AG04450 (cell line): ENCODE results near the gene NINJ1. TPM values are rescaled to one million over a fixed set of nuclear protein-coding genes. Genes with fewer than 3 reads are reported as not detected.
"Not testable (repeated sequence)": the region's sequence is repeated elsewhere in the genome, so short reads cannot be mapped to it uniquely, and the experiment has no call there.

Source experiments
- CTCF ChIA-PET: fragments of 300-600, 350-600 bp; formaldehyde crosslinking; extraction: SDS; loops from one replicate; lab custom pipeline; 2022; ENCODE audit warnings: antibody characterized with exemption, inconsistent platforms; lab: Charles Lee
- POLR2A ChIA-PET: fragments of 350-600 bp; formaldehyde crosslinking; extraction: SDS; loops from one replicate; lab custom pipeline; 2021; ENCODE audit warnings: antibody characterized with exemption, inconsistent platforms; lab: Yijun Ruan, JAX
- DNase-seq: peaks from one replicate; pipeline ENCODE4 v3.0.0-alpha.2; 2011; ENCODE audit warnings: low read depth, low spot score
- H3K27ac ChIP-seq: one replicate; pipeline ENCODE4 v1.5.1; 2012; ENCODE audit warnings: low read depth, low read length, control low read depth
- H3K27me3 ChIP-seq: one replicate; pipeline ENCODE4 v1.6.0; 2012; ENCODE audit warnings: low read length; ENCODE audit not compliant: control insufficient read depth, insufficient read depth
- H3K4me3 ChIP-seq: 2 replicates; pipeline ENCODE4 v1.5.1; 2011; ENCODE audit warnings: mild to moderate bottlenecking, low read depth, low read length, control low read depth
- H3K9me3 ChIP-seq: 2 replicates; pipeline ENCODE4 v1.5.1; 2012; ENCODE audit warnings: low read length; ENCODE audit not compliant: control insufficient read depth, insufficient read depth
- CTCF ChIP-seq: IDR thresholded peaks from 2 replicates; pipeline ENCODE4 v1.5.1; 2011; ENCODE audit warnings: low read depth, low read length, control low read depth, inconsistent platforms
- polyA plus RNA-seq: library from polyadenylated mRNA; depleted of rRNA; stranded (reverse); fragments of >200 nt; gene quantifications from 2 replicates; pipeline ENCODE4 v1.2.3, GENCODE V29; 2011

The NINJ1 gene
- polyA plus RNA-seq, 1 experiment = 26.8 TPM

- TF ChIP-seq CTCF = no peak
- no peak overlapping the region for H3K4me3 ChIP-seq
- ChIA-PET CTCF (interaction anchor here (0.6 to 3.5 kb wide), 36 partner anchors 10 to 929 kb away, joined by 3 to 53 read pairs (median 4); no protein-coding TSS in a partner anchor), POLR2A (no interaction called here)
- H3K9me3 ChIP-seq = no peaks in the 10 kb centered on the region
- DNase-seq = no peak
- H3K27me3 ChIP-seq = no peaks in the 10 kb centered on the region
- no peak overlapping the region for H3K27ac ChIP-seq
Measured at GRCh38 chr9:93108291-93109041, 25.6 kb downstream of the NINJ1 start.

DNA sequence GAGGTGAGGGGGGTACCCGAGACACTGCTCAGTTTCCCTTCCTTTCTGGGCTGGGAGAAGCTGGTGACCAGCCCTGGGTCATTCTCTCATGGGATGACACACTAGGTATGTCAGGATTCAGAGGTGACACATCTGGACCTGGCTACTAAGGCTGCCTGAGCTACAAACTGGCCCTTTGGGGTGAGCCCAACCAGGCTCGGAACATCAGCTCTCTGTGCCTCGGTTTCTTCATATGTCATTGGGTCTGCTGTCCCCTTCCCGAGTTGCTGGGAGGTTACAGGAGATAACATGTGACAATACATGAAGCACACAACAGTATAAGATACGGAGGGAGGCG is 26.3 kb downstream of the NINJ1 start:
- H3K27ac ChIP-seq = no peak overlapping the region
- no peak for TF ChIP-seq CTCF
- no peaks in the 10 kb centered on the region for H3K9me3 ChIP-seq
- H3K27me3 ChIP-seq = no peaks in the 10 kb centered on the region
- CTCF ChIA-PET = interaction anchor here (0.8 to 3.5 kb wide), 4 partner anchors 11 to 195 kb away, joined by 3 to 53 read pairs (median 6); no protein-coding TSS in a partner anchor
- H3K4me3 ChIP-seq = no peak overlapping the region
- POLR2A ChIA-PET = no interaction called here
- no peak for DNase-seq

- no peak for DNase-seq
- no peak overlapping the region for H3K4me3 ChIP-seq
- H3K27me3 ChIP-seq = no peaks in the 10 kb centered on the region
- ChIA-PET POLR2A (no interaction called here), CTCF (interaction anchor here (0.8 to 3.5 kb wide), 10 partner anchors 9 to 357 kb away, joined by 3 to 53 read pairs (median 4); no protein-coding TSS in a partner anchor)
- no peaks in the 10 kb centered on the region for H3K9me3 ChIP-seq
- no peak overlapping the region for H3K27ac ChIP-seq
- TF ChIP-seq CTCF = no peak
Measured at GRCh38 chr9:93107151-93107824, 26.8 kb downstream of the NINJ1 start.

GRCh38 chr9:93105620-93106019 is 28.4 kb downstream of the NINJ1 start:
- TF ChIP-seq CTCF = no peak
- H3K4me3 ChIP-seq = no peak overlapping the region
- DNase-seq = no peak
- POLR2A ChIA-PET = interaction anchor here (0.7 kb wide), 1 partner anchor 262 kb away, joined by 3 read pairs; no protein-coding TSS in a partner anchor
- no peak overlapping the region for H3K27ac ChIP-seq
- H3K27me3 ChIP-seq = no peaks in the 10 kb centered on the region
- CTCF ChIA-PET = interaction anchor here (0.7 to 2.4 kb wide), 4 partner anchors 102 to 461 kb away, joined by 3 to 12 read pairs (median 4); no protein-coding TSS in a partner anchor
- H3K9me3 ChIP-seq = peaks cover 4% of the 10 kb centered on the region; the same call in 1 of the 2 replicates

DNA sequence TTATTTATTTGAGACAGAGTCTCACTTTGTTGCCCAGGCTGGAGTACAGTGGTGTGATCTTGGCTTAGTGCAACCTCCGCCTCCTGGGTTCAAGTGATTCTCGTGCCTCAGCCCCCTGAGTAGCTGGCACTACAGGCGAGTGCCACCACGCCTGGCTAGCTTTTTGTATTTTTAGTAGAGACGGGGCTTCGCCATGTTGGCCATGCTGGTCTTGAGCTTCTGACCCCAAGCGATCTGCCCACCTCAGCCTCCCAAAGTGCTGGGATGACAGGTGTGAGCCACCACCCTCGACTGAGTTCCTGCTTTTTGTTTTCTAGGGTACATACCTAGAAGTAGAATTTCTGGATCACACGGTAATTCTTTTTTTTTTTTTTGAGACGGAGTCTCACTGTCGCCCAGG is 33.0 kb downstream of the NINJ1 start:
- DNase-seq, CTCF ChIA-PET, H3K27me3 ChIP-seq, H3K4me3 ChIP-seq, H3K9me3 ChIP-seq, H3K27ac ChIP-seq: not testable (repeated sequence)
- POLR2A ChIA-PET = interaction anchor here (0.7 kb wide), 1 partner anchor 19 kb away, joined by 3 read pairs; no protein-coding TSS in a partner anchor
